ENCODE results near the gene TM2D3. TPM values are rescaled to one million over a fixed set of nuclear protein-coding genes. Genes with fewer than 3 reads are reported as not detected.
"Not testable (repeated sequence)": the region's sequence is repeated elsewhere in the genome, so short reads cannot be mapped to it uniquely, and the experiment has no call there.

Gene TM2D3
- polyA plus RNA-seq, 1 donor: 35.4 TPM

DNA sequence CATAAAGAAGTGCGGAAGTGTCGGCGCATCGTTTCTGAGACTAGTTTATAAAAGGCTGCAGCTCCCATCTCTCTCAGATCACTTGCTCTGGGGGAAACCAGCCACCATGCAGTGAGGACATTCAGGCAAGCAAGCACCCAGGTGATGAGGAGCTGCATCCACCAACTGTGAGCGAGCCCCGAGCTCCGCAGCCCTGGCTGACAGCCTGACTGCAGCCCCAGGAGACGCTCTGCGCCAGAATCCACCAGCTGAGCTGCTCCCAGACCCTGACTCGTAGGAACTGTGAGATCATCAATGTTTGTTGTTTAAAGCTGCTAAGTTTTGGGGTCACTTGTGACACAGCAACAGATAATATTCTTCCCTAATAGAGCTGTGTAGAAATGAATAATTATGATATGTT lies 5.0 kb upstream of the TM2D3 start:
- DNase-seq: no peak

DNA sequence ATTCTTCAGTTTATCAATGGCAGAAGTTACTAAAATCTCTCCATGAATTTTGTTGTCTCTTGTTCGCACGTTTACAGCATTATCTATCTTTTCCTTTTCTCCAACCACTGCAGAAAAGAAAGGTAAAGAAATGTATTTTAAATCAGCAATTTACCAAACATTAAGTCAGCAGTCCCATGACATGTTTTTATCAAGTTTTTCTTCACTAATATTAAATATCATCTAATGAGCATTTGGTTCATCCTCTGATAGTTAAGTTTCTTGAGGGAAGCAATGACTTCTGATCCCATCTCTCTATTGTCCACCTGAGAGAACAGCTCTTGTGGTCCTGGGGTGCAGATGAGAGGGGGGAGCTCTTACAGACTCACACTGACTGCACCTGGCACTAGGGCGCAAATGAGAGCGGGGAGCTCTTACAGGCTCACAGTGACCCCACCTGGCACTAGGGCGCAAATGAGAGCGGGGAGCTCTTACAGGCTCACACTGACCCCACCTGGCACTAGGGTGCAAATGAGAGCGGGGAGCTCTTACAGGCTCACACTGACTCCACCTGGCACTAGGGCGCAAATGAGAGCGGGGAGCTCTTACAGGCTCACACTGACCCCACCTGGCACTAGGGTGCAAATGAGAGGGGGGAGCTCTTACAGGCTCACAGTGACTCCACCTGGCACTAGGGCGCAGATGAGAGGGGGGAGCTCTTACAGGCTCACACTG lies 2.6 kb upstream of the TM2D3 start:
- not testable (repeated sequence) for DNase-seq

DNA sequence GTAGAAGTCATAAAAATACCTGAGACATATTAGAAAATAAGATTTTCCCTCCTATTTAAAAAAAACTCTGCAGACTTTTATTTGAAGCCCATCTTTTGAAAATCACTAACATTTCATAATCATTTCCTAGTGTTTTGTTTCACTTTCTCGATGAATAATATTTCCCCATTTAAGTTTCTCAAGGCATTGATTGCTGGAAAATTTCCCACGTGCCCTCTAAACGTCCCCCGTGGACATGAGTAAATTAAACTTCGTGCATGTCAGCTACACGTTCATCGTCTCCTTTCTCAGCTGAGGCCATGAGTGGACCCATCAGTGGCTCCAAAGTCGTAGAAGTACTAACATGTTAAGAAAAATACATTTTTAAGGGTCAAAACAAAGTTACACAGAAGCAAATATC lies 2.0 kb upstream of the TM2D3 start:
- DNase-seq: no peak

DNA sequence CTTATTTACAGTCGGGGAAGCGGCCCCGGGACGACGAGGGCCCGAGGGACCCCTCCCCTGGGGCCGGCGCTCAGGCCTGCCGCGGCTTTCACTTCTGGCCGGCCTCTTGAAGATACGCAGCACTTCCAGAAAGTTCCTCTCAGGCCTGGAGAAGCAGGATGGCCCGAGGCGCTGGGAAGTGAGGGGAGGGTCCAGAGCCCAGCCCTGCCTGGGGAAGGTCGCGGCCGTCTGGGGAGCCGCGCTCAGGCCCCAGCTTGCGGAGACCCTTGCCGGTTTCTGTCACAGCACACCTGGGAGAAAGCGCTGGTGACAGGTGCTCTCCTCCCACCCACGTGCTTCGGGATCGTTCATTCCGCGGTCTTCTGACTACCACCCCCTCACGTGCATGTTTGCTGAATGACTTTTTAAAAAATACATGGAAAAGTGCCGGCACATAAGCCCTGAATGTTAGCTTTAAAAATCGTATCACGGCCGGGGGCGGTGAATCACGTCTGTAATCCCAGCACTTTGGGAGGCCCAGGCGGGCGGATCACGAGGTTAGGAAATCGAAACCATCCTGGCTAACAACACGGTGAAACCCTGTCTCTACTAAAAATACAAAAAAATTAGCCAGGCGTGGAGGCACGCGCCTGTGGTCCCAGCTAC lies 727 bp upstream of the TM2D3 start:
- no peak for DNase-seq

DNA sequence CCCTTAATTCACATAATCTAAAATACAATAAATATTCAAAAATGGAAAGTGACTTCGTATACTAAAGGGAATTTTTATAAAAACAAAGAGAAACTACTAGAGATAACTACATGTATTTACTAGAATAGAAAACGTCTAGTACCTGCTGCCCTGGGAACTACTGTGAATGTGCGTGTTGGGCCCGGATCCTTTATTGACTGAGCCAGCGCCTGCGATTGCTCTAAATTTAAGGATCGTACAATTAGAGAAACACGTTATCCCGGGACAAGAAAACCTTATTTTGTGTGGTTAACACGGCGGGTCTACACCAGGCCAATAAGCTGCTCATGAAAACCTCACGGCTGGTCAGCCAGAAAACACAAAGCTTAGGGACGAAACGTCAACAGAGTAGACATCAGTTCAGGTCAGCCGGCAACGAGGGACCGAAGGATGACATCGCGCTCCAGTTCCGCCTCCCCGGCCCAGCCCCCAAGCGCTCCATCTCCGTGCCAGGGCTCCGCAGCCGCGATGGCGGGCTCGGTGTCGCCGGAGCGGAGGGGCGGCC lies 555 bp downstream of the TM2D3 start:
- no peak for DNase-seq

DNA sequence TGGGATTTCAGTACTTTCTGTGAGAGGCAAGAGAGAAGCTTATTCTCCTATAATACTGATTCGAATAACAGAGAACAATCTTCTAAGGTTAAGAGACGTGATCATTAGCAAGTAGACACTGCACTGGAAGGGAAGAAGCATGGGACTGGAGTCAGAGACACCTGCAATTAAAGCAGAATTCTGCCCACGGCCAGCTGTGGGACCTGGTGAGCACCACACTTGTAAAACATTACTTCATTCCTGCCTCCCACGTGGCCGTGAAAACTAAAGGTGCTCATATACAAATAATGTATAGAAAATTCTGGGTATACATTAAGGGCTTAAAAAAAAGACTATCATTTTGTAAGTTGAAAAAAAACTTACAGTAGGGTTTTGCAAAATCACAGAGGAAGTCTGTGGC lies 2.0 kb downstream of the TM2D3 start:
- no peak for DNase-seq

DNA sequence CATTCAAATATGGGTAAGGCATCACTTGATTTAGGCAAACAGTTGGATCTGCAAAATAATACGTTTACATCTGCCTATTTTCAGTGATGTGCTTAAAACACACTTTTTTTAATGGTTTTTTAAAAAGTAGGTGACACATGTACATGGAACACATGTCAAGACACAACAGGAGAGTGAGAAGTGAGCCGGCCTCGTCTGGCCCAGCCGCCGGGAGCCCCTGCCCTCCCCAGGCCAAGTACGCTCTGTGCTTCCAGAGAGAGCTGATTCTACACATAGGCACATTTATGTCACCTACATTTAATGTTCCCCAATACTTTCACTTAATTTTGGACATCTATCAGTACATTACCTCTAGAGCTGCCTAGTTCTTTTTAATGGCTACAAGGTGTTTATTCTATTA lies 3.8 kb downstream of the TM2D3 start:
- DNase-seq: no peak

DNA sequence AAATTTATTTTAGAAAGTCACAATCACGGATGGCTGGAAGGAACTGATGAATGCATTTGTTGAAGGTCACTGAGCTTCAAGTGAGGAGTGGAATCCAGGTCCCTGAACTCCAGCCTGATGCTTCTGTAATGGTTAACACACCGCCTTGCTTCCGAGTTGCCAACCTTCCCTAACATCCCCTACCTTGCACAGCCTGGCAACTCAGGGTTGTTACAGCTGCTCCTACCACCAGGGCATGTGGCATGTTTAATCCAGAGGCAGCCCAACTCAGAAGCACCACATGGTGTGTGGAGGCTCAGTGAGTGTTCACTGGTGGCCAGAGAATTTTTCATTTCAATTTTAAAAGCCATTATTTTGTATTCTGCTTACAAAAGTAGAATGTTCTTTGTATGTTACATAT lies 4.9 kb downstream of the TM2D3 start:
- DNase-seq: no peak

DNA sequence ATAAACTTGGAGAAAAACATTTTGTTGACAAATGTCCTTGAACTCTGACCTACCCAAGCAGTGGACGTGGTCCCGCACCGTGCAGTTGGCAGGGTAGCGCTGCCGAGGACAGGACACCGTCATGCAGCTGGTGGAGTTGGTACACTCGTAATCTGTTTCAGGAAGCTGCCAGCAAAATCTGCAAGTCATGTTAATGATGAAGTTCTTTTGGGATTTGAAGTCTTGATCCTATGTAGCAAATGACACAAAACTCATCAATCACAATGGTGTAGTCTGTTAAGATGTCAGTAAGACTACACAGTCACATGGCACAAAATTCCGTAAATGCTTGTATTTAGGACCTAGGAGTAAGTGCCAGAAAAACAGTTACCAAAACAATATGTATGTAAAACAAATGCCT lies 5.5 kb downstream of the TM2D3 start:
- no peak for DNase-seq

DNA sequence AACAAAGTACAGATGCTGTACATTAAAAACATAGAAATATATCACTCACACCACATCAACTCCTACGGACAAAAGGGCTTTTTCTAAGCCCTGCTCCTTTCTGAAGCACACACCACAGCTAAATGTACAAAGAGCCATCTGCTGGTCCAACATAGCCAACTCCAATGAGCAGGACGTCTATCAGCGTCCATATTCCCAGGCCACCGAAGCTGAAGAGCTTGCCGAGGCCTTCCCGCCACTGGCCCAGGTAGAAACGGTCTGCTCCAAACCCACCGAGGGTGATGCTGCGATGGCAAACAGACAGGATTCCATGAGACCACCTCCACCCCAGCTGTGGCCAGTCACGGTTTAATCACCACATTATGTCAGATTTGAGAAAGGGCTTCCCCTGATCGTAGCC lies 9.8 kb downstream of the TM2D3 start:
- no peak for DNase-seq

DNA sequence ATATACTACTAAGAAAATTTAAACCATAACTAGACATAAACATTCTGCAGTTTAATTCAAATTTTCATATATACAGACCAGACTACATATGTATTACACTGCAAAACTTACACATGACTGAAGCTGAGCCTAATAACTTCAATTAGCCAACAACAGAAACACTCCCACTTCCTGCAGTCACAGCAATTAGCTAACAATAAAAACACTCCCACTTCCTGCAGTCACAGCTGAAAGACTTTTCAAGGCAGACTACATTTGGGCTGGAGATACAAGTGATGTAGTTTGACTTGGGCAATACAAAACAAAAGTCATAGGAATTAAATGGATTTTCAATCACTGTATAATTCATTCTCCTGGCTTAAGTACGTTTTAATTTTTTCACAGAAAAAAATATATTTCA lies 10.3 kb downstream of the TM2D3 start:
- no peak for DNase-seq

DNA sequence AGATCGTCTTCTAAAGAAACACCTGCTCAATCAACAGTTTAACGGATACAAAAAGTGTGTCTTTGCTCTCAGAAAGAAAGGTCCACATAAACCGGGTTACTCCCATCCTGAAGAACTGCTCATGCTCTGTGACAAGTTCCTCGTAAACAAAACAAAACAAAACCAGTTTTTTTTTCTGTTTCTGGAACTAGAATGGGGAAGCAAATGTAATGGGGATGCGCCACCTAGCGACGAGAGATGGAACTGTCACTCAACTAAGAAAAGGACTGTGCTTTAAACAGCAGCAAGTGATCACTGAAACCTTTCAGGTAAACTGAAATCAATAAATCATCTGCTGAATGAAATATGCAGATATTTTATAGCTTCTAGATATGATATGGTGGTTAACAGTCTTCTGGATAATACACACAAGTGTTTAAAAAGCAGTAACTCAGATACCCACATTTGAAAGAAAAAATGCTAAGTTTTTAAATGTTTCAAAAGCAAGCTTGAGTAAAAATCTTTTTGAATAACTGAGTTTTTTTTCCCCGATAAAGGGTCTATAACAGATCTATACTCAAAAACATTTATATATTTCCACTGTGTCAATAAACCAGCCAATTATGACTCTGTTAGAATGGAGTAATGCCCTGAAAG lies 10.9 kb downstream of the TM2D3 start:
- DNase-seq: peak; percentile 76

DNA sequence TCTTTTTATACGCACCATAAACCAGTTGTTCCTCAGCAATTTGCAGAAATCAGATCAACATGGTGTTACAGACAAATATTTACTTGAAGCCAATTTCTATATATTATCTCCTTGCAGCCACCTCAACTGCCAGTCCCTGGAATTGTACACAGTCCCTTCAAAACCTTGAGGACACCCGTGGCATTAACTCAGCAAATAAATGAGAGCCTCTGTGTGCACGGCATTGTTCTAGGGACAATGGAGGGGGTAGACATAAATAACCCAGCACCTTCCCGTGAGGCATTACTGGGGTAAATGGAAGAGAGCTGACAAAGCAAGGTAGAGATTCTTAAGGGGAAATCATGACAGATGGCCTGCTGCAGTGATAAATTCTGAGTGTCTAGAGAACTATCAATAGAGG lies 12.5 kb downstream of the TM2D3 start:
- no peak for DNase-seq

DNA sequence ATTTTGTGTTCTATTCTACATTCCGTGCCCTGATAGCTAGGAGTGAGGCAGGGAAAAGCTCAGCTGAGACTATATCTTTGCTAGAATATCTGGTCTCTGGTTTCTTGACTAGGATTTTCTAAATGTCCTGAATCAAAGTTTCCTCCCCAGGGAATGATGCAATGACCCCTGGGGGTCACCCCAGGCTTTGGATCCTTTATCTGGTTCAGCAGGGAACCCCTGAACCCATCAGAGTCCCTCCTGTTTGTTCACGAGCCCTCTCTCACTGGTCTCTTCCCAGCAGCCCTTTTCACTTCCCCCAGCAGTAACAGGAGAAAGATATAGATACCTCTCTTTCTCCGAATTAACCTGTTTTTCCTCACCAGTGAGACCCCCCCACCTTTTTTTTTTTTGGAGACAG lies 14.3 kb downstream of the TM2D3 start:
- no peak for DNase-seq

DNA sequence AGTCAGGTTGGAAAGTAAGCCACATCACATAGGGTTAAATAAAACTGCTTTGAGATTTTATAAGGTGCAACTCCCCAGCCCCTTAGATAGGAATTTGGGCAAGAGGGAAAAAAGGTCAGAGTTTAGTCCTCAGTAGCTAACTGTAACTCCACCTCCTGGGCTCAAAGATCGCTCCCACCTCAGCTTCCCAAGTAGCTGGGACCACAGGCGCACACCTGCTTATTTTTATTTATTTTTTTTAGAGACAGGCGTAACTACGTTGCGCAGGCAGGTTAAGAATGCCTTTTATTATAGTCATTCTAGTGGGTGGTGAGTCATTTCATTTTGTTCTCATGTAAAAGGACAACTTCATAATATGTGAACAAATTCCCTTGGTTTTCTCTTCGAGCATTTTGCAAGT lies 14.7 kb downstream of the TM2D3 start:
- no peak for DNase-seq

DNA sequence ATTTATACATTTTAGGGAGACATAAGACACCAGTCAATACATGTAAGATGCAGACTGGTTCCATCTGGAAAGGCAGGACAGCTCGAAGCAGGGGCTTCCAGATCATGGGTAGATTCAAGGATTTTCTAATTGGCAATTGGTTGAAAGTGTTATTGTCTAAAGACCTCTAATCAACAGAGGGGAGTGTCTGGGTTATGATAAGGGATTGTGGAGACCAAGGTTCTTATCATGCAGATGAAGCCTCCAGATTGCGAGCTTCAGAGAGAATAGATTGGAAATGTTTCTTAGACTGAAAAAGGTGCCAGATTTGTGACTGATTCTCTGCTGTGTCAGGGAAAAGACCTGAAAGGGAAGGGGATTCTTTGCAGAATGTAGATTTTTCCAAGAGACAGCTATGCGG lies 15.1 kb downstream of the TM2D3 start:
- no peak for DNase-seq

DNA sequence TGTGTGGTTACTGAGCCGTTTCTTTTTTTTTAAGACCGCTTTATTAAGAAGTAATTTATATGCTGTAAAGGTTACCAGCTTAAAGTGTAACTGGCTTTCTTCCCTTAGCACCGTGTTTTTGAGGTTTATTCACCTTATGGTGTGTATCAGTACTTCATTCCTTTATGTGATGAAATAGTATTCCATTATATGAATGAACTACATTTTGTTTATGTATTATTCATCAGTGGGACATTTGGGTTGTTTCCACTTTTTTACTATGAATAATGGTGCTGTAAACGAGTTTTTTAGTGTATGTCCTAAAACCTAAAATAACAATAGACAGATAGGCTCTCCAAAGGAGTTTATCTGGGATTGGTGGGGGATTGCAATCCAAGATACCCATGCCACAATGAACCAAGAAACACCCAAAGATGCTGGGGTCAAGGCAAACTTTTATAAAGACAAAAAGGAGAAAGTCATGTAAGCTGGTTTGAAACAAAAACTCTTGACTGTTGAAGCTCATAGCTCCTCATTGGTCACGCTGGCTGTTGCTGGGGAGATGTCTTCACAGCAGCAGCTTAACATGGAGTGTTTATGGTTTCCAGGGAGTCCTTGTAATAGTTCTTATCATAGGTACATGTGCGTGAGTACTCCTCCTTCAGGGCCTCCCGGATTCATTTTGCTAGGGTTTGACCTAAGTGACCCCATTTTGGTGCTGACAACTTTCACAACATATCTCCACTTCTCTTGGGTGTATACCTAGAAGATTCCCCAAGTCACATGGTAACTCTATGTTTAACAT lies 16.0 kb downstream of the TM2D3 start:
- DNase-seq: no peak

DNA sequence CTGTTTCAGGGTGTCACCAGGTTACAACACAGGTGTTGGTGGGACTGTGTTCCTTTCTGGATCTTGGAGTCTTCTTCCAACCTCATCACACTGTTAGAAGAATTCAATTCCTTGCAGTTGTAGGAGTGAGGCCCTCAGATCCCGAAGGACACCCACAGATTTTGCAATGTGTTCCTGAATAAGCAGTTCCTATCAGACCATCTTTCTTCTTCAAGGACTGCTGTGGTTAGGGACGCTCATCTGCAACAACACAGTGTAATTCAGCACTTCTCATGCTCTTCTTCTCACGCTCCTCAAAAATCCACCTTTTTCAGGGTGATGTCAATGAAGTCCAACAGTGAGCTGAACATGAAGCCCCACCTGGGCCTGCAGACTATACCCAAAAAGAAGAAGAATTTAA lies 18.8 kb downstream of the TM2D3 start:
- no peak for DNase-seq

DNA sequence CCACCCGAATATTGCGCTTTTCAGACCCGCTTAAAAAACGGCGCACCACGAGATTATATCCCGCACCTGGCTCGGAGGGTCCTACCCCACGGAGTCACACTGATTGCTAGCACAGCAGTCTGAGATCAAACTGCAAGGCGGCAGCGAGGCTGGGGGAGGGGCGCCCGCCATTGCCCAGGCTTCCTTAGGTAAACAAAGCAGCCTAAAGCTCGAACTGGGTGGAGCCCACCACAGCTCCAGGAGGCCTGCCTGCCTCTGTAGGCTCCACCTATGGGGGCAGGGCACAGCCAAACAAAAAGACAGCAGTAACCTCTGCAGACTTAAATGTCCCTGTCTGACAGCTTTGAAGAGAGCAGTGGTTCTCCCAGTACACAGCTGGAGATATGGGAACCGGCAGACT lies 25.5 kb downstream of the TM2D3 start:
- DNase-seq: not testable (repeated sequence)

DNA sequence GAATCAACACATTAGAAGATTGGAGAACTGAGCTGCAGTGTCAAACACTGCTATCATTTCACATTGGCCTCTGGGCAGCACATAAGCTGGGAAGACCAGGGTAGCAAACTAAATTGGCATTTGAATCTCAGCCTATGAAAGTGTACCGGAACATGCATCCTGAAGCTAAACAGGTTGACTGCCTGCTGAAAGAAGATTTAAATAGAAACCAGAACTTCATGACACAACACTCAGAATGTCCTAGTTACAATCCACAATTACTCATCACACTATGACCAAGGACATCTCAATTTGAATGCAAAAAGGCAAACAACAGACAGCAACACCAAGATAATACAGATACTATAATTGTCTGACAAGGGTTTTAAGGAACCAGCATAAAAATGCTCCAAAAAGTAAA lies 26.2 kb downstream of the TM2D3 start:
- DNase-seq: no peak

DNA sequence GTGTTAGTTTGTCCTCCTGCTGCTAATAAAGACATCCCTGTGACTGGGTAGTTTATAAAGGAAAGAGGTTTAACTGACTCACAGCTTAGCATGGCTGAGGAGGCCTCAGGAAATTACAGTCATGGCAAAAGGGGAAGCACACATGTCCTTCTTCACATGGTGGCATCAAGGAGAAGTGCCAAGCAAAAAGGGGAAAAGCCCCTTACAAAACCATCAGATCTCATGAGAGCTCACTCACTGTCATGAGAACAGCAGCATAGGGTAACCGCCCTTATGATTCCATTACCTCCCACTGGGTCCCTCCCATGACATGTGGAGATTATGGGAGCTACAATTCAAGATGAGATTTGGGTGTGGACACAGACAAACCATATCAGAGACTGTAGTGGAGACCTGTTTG lies 27.0 kb downstream of the TM2D3 start:
- DNase-seq: no peak

DNA sequence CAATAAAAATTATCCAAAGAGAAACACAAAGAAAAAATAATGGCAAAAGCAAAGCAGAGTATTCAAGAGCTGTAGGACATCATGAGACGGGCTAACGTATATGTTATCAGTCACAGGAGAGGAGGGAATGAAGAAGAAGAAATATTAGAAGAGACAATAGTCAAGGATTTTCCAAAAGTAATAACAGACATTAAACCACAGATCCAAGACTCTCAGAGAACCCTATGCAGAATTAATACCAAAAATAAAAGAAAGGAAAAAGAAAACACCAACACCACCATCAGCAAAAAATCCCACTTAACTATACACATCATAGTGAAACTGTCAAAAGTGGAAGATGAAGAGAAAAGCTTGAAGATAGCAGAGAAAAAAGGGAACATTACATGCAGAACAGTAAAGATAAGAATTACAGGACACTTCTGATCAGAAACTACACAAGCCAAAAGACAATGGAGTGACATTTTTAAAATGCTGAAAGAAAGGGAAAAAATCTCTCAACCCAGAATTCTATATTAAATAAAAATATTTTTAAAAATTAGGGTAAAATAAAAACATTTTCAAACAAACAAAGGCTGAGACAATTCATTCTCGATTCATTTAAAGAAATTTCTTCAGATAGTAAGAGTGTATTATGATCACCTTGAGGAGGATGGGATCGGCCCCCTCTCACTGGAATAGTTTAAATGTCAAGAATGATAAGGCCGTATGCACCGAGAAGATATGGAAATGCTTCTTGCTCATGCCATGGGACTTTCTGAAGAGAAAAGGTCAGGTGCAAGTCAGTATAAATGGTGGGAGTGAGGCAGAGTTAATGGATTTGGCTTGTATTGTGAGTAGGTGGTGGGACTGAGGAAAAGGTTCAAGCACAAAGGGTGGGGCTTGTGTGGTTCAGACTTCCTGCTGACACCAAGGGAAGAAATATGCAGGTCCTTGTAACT lies 28.5 kb downstream of the TM2D3 start:
- DNase-seq: no peak

All from hindlimb muscle (tissue), 1 donor.